T-helper 2 cell treated with Interferon-gamma antibody and Interleukin-4, amounts not matched to agents 5 μg/mL and 100 μg/mL, for 36 hours (primary cell): ENCODE results near the gene EDIL3.
"Not testable (repeated sequence)": the region's sequence is repeated elsewhere in the genome, so short reads cannot be mapped to it uniquely, and the experiment has no call there.

Source experiments
- DNase-seq: peaks from one replicate; pipeline ENCODE4 v3.0.0; 2021; ENCODE audit warnings: low spot score
- H3K27ac Mint-ChIP-seq: one replicate; pipeline ENCODE4 v1.8.0; 2021; ENCODE audit warnings: mild to moderate bottlenecking, mixed read lengths
- H3K27me3 Mint-ChIP-seq: one replicate; pipeline ENCODE4 v1.8.0; 2021; ENCODE audit warnings: low read depth, mixed read lengths
- H3K36me3 Mint-ChIP-seq: one replicate; pipeline ENCODE4 v1.8.0; 2021; ENCODE audit warnings: low read depth, mixed read lengths
- H3K4me1 Mint-ChIP-seq: one replicate; pipeline ENCODE4 v1.8.0; 2021; ENCODE audit warnings: low read depth, mixed read lengths
- H3K4me3 Mint-ChIP-seq: one replicate; pipeline ENCODE4 v1.8.0; 2022; ENCODE audit warnings: mild to moderate bottlenecking, moderate library complexity, mixed read lengths
- H3K9me3 Mint-ChIP-seq: one replicate; pipeline ENCODE4 v1.8.0; 2021; ENCODE audit warnings: mixed read lengths

EDIL3 gene

DNA sequence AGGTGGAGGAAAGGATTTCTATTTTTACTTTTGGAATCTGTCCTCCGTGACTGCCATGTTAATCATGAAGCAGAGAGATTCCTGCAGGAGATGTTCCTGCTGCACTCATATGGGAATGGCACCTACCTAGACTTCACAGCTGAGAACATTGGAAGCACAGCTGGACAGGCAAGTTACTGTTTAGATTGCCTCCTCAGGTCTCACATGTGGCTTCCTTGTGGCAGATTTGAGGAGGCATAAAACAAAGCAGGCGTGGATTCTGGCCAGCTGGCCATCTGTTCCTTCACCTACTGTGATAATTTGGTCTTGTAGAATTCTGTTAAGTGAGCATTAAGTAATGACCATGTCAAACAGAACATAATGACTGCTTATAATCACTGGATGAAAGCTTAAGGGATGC is 193.4 kb downstream of the EDIL3 start:
- Mint-ChIP-seq H3K4me3 (no peak overlapping the region), H3K27me3 (no peaks in the 10 kb centered on the region), H3K27ac (no peak overlapping the region), H3K9me3 (no peaks in the 10 kb centered on the region), H3K36me3 (no peaks in the 10 kb centered on the region), H3K4me1 (no peaks in the 10 kb centered on the region)
- no peak for DNase-seq

DNA sequence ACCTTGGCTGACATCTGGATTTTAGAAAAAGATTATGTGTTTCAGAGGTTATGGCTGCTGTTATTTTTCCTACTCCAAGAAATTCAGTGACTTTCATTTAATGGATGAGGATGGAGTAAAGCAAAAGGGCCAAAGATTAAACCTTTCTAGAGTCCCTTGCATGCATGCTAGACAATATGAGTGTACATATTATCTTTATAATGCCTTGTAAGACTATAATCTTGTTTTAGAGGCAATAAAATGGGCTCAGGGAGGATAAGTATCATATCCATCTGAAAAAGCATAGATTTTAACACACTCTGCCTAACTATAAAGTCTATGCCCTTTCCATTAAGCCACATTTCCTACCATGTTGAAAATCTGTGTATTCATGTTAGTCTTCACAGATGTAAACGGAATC is 199.8 kb downstream of the EDIL3 start:
- H3K27me3 Mint-ChIP-seq: no peaks in the 10 kb centered on the region

DNA sequence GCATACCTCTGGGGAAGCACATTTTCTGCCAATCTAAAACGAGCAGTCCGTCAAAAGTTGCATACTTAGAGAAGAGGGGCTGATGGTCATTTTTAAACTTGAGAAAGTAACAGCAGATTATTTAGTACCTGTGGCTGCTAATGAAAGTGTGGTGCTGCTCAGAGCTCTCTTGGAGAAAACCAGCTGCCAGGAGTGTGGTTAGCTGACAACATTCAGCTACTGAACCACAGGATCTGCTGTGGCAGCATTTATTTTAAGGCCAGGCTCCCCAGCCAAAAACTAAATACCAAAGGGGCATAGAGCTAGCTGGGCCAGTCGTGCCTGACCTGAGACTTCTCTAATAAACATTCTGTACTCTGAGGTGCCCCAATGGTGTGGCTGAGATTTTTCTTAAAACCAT is 203.6 kb downstream of the EDIL3 start:
- DNase-seq: no peak
- Mint-ChIP-seq H3K4me3 (no peak overlapping the region), H3K27ac (no peak overlapping the region), H3K9me3 (no peaks in the 10 kb centered on the region), H3K27me3 (no peaks in the 10 kb centered on the region), H3K36me3 (no peaks in the 10 kb centered on the region), H3K4me1 (no peaks in the 10 kb centered on the region)

More for the DNA sequence above, 199.8 kb downstream of the EDIL3 start:
- Mint-ChIP-seq H3K9me3 (no peaks in the 10 kb centered on the region), H3K4me1 (no peaks in the 10 kb centered on the region), H3K27ac (no peak overlapping the region), H3K4me3 (no peak overlapping the region), H3K36me3 (no peaks in the 10 kb centered on the region)
- DNase-seq: no peak

DNA sequence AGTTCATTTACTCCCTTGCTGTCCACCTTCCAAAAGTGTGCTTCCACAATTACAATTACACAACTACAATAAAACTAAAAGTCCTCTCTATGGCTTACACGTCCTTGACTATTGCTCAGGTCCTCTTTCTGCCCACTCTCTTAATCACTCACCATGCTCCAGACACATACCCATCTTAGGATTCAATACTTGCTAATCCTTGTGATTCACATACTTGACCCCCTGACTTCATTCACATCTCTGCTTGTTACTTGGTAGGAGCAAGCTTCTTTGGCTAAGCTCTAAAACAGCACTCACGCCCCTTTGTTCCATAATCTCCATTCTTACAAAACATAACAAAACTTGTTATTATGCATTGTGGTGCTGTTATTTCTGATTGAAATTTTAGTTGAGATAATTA is 215.8 kb downstream of the EDIL3 start:
- Mint-ChIP-seq H3K27ac (no peak overlapping the region), H3K4me3 (no peak overlapping the region), H3K27me3 (no peaks in the 10 kb centered on the region), H3K4me1 (no peaks in the 10 kb centered on the region), H3K9me3 (peaks cover 3% of the 10 kb centered on the region), H3K36me3 (no peaks in the 10 kb centered on the region)
- DNase-seq: no peak

DNA sequence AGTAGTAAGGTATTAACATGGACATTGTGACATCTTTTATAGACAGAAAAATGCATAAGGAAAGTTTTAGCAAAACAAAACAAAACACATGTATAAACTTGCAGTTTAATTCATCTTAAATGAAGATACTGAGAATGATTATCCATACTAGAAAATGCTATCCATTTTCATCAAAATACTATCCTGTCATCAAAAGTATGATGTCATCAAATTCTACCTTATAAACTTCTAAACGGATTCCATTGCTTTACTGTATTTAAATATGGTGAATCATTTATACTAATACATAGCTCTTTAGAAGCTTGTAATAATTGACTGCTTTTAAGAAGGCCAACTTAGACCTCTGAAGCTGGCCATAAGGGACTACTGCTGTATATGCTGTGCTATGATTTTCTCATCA is 221.0 kb downstream of the EDIL3 start:
- Mint-ChIP-seq H3K27ac (no peak overlapping the region), H3K27me3 (no peaks in the 10 kb centered on the region), H3K4me3 (no peak overlapping the region), H3K9me3 (no peaks in the 10 kb centered on the region), H3K4me1 (no peaks in the 10 kb centered on the region), H3K36me3 (no peaks in the 10 kb centered on the region)
- no peak for DNase-seq

DNA sequence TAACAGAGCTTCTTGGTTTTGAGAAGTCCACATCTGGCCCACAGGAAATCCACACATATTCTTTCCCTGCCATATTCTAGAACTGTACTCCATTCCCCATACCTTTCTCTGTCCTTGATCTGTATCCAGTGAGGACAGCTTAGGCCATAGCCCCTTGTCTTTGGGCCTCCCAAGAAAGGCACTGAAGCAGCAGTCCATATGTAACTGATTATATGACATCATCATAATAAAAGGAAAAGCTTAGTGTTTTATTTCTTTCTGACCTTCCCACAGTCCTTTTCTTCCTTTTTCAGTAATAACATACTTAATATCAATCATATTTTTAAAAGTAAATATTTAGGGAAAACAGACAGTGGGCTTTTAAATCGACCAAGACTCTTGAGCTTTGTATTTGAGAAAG is 222.0 kb downstream of the EDIL3 start:
- no peaks in the 10 kb centered on the region for H3K27me3 Mint-ChIP-seq
- no peaks in the 10 kb centered on the region for H3K36me3 Mint-ChIP-seq

DNA sequence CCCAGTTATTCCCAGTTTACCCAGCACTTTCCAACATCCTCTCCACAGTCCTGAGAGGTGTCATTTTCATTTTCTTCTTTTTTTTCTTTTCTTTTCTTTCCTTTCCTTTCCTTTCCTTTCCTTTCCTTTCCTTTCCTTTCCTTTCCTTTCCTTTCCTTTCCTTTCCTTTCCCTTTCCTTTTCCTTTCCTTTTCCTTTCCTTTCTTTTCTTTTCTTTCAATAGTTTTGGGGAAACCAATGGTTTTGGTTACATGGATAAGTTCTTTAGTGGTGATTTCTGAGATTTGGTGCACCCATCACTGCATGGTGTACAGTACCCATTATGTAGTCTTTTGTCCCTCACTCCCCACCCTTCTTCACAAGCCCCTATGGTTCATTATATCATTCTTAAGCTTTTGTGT is 224.0 kb downstream of the EDIL3 start:
- H3K9me3 Mint-ChIP-seq, H3K27ac Mint-ChIP-seq, H3K4me3 Mint-ChIP-seq, DNase-seq, H3K4me1 Mint-ChIP-seq, H3K27me3 Mint-ChIP-seq, H3K36me3 Mint-ChIP-seq: not testable (repeated sequence)

More for the DNA sequence above, 222.0 kb downstream of the EDIL3 start:
- H3K4me1 Mint-ChIP-seq: no peaks in the 10 kb centered on the region
- H3K4me3 Mint-ChIP-seq: no peak overlapping the region
- no peak for DNase-seq
- H3K27ac Mint-ChIP-seq: no peak overlapping the region
- H3K9me3 Mint-ChIP-seq: no peaks in the 10 kb centered on the region

DNA sequence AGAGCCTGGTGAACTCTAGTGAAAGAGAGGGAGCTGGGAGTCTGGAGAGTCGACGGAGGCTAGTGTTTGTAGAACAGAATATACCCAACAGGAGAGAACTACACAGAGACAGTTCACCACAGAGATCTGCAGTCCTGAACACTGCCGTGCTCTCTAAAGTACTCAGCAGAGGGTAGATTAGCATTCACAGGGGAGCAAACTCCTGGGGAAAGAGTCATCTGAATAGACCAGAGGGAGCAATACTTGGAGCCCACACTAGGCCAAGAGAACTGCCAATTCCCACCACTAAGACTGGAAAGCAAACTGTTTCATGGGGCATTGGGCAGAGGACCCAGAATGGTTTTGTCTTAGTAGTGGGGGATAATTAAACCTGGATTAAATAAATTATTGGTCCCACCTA is 235.6 kb downstream of the EDIL3 start:
- H3K4me1 Mint-ChIP-seq: no peaks in the 10 kb centered on the region
- H3K27ac Mint-ChIP-seq: no peak overlapping the region
- no peaks in the 10 kb centered on the region for H3K9me3 Mint-ChIP-seq
- no peaks in the 10 kb centered on the region for H3K36me3 Mint-ChIP-seq
- no peaks in the 10 kb centered on the region for H3K27me3 Mint-ChIP-seq
- H3K4me3 Mint-ChIP-seq: no peak overlapping the region
- DNase-seq: no peak

DNA sequence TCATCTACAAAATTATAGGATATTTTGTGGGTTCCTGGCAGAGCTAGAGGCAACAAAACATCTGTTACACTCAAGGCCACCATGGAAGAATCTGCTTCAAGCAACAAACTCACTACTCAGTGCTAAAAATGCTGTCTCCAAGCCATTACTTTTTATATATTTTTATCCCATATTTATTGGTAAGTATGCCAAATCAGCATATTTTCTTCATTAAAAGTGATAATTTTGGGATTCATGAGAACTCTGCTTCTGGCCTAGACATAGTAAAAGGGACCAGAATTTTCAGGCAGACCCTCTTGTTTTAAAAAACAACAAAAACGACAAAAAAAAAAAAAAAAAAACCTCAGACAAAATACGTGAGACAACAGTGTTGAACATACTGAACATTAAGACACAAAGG is 236.0 kb downstream of the EDIL3 start:
- no peaks in the 10 kb centered on the region for H3K4me1 Mint-ChIP-seq
- H3K4me3 Mint-ChIP-seq: no peak overlapping the region
- H3K27me3 Mint-ChIP-seq: no peaks in the 10 kb centered on the region
- no peak for DNase-seq
- no peak overlapping the region for H3K27ac Mint-ChIP-seq
- H3K9me3 Mint-ChIP-seq: no peaks in the 10 kb centered on the region
- H3K36me3 Mint-ChIP-seq: no peaks in the 10 kb centered on the region

DNA sequence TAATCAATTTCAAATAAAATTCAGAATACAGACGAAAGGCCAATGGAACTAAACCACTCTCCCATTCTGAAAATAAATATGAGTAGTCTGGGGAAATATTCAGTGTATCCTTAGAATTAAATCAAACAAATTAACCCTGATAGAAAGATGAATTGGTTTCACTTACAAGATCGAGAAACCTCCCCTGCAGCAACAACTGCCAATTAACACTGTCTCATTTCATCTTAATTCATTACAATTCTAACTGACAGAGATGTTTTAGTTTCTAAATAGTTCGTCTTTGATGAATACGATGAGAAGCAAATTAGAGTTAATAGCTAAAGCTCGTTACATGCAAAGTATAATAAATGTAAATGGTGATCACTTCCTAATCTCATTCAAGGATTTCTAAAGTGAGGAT is 247.1 kb downstream of the EDIL3 start:
- H3K4me1 Mint-ChIP-seq: no peaks in the 10 kb centered on the region
- no peak overlapping the region for H3K4me3 Mint-ChIP-seq
- no peak overlapping the region for H3K27ac Mint-ChIP-seq
- DNase-seq: no peak
- H3K36me3 Mint-ChIP-seq: no peaks in the 10 kb centered on the region
- no peaks in the 10 kb centered on the region for H3K27me3 Mint-ChIP-seq
- H3K9me3 Mint-ChIP-seq: no peaks in the 10 kb centered on the region

DNA sequence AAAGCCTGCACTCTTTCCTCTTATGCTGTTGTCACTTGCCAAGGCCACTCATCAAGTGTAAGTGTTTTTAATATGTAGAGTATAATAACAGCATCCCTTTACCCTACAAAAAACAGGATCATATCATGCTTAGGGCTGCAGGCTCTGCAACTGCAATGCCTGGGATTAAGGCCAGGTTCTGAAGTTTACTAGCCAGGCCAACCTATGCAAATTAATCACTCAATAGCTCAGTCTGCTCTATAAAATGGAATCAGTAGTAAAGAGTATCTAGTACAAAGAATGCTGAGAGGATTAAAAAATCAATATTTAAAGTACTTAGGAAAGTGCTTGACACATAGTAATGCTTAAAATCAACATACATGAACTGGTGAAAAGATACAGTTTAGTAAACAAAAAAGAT is 253.3 kb downstream of the EDIL3 start:
- no peak overlapping the region for H3K4me3 Mint-ChIP-seq
- no peaks in the 10 kb centered on the region for H3K4me1 Mint-ChIP-seq
- H3K27ac Mint-ChIP-seq: no peak overlapping the region
- H3K27me3 Mint-ChIP-seq: no peaks in the 10 kb centered on the region
- no peaks in the 10 kb centered on the region for H3K9me3 Mint-ChIP-seq
- H3K36me3 Mint-ChIP-seq: no peaks in the 10 kb centered on the region
- no peak for DNase-seq

DNA sequence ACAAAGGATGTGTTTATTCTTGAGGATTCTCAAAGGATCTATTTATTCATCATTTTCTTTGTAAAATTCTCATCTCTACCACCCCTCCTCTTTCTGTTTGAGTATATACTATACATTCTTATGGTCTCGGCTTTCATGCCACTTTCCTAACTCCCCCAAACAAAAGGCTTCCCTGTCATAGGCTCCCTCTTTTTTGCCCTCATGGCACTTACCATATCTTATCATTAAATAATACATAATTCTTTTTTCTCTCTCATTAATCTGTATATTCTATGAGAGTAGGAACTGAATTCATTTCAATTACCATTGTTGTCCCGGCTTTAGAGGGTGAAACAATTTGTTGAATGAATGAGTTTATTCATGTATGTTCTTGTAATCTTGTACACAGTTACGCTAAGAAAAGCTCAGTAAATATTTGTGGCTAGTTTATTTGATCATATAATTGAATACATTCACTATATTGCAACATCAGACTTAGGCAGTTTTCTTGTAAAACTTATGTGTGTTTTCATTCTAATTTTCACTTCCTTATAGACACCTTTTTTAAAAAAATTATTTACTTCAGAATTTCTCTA is 254.6 kb downstream of the EDIL3 start:
- Mint-ChIP-seq H3K9me3 (no peaks in the 10 kb centered on the region), H3K27me3 (no peaks in the 10 kb centered on the region), H3K4me3 (no peak overlapping the region), H3K36me3 (no peaks in the 10 kb centered on the region), H3K27ac (no peak overlapping the region), H3K4me1 (no peaks in the 10 kb centered on the region)
- no peak for DNase-seq

DNA sequence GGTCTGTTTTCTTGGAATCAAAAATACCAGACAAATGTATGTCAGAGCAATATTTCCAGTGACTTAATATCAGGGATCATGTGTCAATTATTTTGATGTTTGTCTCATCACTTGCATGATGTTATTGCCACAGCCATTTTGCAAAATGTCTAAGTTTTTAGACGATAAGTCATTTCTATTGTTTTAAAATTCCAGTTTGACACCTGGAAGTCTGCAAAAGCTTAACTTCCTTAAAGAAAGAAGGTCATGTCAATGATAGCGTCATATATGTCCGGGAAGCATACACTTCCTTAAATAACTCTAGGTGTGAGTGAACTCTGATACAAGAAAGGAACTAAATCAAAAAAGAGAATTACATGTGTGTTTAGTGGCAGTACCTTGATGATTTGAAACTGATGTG is 259.5 kb downstream of the EDIL3 start:
- Mint-ChIP-seq H3K4me1 (no peaks in the 10 kb centered on the region), H3K27me3 (no peaks in the 10 kb centered on the region), H3K9me3 (no peaks in the 10 kb centered on the region), H3K36me3 (no peaks in the 10 kb centered on the region), H3K27ac (no peak overlapping the region), H3K4me3 (no peak overlapping the region)
- DNase-seq: no peak

DNA sequence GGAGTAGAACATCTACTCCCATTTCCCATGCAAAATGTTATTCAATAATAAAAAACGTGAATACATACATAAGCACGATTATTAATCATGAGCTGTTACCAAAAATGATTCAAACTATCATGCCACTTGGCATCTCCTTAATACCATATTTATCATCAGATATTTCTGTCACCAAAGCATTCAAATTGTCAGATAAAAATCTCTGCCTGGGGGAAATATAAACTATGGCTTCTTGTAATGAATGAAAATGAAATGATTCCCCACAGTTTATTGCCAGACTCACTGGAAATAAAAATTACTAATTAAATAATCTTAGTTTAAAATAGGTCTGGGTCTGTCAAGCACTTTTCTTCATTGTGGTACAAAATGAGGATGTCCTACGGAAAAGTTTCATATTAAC is 265.4 kb downstream of the EDIL3 start:
- Mint-ChIP-seq H3K27me3 (no peaks in the 10 kb centered on the region), H3K36me3 (no peaks in the 10 kb centered on the region), H3K27ac (no peak overlapping the region), H3K4me3 (no peak overlapping the region), H3K4me1 (no peaks in the 10 kb centered on the region), H3K9me3 (no peaks in the 10 kb centered on the region)
- no peak for DNase-seq

DNA sequence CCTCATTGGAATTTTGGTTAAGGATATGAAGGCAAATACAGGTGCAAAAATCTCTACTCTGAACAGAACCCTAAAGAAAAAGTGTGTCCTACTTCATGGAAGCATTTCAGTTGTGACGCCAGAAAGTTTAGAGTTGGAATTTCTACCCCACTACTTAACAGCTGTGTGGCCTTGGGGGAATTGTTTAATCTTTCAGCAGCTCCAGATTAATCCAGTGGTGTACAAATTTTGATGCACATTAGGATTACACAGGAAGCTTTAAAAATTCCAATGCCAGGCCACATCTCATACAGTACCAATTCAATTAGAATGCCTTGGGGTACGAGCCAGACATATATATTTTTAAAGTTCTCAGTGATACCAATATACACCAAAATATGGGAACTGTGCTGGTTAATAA is 266.1 kb downstream of the EDIL3 start:
- Mint-ChIP-seq H3K4me1 (no peaks in the 10 kb centered on the region), H3K27me3 (no peaks in the 10 kb centered on the region), H3K4me3 (no peak overlapping the region), H3K36me3 (no peaks in the 10 kb centered on the region), H3K27ac (no peak overlapping the region), H3K9me3 (no peaks in the 10 kb centered on the region)
- no peak for DNase-seq
